Measurements from ENCODE around the gene TULP4. TPM values are rescaled to one million over a fixed set of nuclear protein-coding genes. Genes with fewer than 3 reads are reported as not detected.
"Not testable (repeated sequence)": the region's sequence is repeated elsewhere in the genome, so short reads cannot be mapped to it uniquely, and the experiment has no call there.

Gene TULP4
- total RNA-seq, 1 donor from 2014 or later, result 86.1 TPM

DNA sequence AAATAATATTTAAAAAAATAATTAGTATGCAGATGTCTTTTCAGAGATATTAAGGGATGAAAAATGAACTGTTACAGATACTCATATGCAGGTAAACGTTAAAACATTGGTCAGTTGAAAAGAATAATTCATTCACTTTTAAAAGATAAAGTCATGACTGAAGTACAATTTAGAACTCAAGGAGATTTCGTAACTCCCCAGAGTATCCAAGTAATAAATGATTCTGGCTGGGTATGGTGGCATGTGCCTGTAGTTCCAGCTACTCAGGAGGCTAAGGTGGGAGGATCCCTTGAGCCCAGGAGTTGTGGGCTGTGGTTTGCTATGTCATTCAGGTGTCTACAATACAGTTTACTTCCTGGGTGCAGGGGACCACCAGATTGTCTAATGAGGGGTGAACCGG, 125.3 kb downstream of the TULP4 start:
- ATAC-seq, result no peak
- intact Hi-C loops (cut with DNase I), result no loop called here
- DNase-seq (ENCODE audit: low spot score), result no peak

DNA sequence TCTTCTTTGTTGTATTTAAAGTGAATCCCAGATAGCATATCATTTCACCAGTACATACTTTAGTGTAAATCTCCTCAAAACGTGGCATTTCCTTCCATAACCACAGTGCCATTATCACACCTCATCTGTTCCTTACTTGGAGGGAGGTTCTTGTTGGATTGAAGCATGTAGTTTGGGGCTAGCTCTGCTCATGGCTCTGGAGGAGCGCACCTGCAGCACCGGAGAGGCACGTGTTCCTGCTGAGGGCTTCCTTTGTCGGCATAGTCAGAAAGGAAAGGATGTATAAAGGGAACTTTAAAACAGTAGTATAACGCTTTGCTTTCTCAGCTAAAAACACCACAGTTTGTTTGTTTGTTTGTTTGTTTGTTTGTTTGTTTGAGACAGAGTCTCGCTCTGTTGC, 126.0 kb downstream of the TULP4 start:
- ATAC-seq, result no peak
- no peak for DNase-seq (ENCODE audit: low spot score)
- intact Hi-C loops (cut with DNase I), result no loop called here

- DNase-seq (ENCODE audit: low spot score) (no peak), ATAC-seq (no peak)
- intact Hi-C loops (cut with DNase I), result no loop called here
Observed at GRCh38 chr6:158439255-158439654, 127.0 kb downstream of the TULP4 start.

- intact Hi-C loops (cut with DNase I), result no loop called here
- ATAC-seq (peak; percentile 91), DNase-seq (ENCODE audit: low spot score) (no peak)
Observed at GRCh38 chr6:158441716-158442215, 129.5 kb downstream of the TULP4 start.

DNA sequence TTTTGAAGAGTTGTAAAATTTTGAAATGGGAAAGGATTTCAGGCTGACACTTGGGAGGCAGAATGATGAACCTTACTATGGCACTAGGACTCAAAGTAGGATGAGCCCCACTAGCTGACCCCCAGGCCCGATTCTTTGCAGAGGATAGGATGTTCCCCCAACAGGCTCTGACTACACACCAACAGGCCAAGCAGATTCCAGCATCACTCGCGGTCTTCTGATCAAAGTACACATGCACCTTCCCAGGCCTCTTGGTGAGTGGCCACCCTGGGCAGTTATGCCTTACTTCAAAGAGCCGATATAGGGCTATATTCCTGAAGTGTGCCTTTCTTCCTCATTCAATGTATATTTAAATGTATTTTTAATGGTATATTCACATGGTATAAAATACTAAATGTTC, 130.0 kb downstream of the TULP4 start:
- intact Hi-C loops (cut with DNase I), result no loop called here
- ATAC-seq, result no peak
- no peak for DNase-seq (ENCODE audit: low spot score)

GRCh38 chr6:158445426-158446085, 133.3 kb downstream of the TULP4 start:
- intact Hi-C loops (cut with DNase I), result no loop called here
- DNase-seq (ENCODE audit: low spot score) (no peak), ATAC-seq (no peak)

DNA sequence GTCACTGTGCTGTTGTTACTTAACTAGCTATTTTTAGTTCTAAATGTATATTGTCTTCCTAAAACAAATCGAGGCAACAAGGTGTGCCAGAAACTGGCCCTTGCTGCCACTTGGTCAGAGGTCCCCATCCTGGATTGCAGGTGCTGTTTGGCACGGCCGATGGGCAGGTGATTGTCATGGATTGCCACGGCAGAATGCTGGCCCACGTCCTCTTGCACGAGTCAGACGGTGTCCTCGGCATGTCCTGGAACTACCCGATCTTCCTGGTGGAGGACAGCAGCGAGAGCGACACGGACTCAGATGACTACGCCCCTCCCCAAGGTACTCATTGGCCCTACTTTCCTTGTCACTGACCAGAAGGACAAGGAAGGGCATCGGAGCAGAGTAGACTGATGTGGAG, 136.6 kb downstream of the TULP4 start:
- intact Hi-C loops (cut with DNase I), result no loop called here
- ATAC-seq (no peak), DNase-seq (ENCODE audit: low spot score) (no peak)

DNA sequence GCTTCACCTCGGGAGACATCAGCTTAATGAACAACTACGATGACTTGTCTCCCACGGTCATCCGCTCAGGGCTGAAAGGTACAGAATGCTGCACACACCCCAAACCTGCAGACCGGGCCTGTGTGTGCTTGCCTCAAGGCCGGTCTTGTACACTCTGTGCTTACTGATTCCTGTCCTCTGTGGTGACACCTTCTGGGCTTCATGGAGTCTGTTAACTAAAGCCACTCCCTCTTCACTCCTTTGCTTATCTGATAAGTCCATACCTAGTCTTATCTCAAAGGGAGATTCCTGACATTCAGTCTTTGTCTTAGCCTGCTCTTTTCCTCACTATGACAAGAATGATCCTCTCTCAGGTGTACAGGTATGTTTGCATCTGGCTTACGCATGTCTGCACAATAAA, 139.9 kb downstream of the TULP4 start:
- intact Hi-C loops (cut with DNase I), result no loop called here
- ATAC-seq (no peak), DNase-seq (ENCODE audit: low spot score) (no peak)

DNA sequence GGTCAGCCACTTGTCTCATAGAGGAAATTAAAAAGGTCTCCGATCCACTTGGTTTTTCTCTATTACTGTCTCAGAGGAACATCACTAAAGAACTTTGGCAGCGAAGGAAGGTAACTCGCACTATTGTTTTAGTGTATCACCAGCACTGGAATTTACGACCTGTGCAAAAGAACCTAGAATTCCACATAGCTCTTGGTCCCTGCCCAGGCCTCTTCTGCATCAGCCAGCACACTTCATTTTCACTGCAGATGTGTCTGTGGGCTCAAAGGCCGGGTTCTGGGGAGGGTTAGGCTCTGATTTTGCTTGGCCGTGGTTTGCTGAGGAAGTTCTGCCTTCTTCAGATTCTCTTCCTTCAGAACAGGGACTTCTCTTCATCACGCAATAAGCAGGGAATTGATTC, 144.9 kb downstream of the TULP4 start:
- intact Hi-C loops (cut with DNase I), result no loop called here
- ATAC-seq, result no peak

GRCh38 chr6:158457616-158458278, 145.5 kb downstream of the TULP4 start:
- intact Hi-C loops (cut with DNase I), result no loop called here
- ATAC-seq, result no peak
- DNase-seq (ENCODE audit: low spot score), result no peak

More for the DNA sequence above, 144.9 kb downstream of the TULP4 start:
- no peak for DNase-seq (ENCODE audit: low spot score)

DNA sequence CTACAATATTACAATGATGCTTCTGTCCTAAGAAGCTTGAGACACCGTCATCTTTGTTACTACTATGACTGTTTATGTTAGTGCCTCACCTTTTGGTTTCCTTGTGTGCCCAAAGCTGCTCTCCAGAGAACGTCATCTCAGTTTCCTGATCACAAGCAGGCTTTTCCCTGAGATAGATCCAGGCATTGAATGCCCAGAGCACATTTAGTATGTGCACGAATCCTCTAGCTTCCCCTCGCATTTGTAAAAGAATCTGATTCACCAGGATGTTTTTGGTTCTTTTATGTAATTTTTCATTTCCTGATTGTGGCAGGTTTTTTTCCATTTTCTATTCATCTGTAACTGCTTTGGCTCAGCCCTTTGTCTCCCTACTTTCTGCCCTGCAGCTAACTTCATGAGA, 147.5 kb downstream of the TULP4 start:
- DNase-seq (ENCODE audit: low spot score) (no peak), ATAC-seq (no peak)
- intact Hi-C loops (cut with DNase I), result no loop called here

DNA sequence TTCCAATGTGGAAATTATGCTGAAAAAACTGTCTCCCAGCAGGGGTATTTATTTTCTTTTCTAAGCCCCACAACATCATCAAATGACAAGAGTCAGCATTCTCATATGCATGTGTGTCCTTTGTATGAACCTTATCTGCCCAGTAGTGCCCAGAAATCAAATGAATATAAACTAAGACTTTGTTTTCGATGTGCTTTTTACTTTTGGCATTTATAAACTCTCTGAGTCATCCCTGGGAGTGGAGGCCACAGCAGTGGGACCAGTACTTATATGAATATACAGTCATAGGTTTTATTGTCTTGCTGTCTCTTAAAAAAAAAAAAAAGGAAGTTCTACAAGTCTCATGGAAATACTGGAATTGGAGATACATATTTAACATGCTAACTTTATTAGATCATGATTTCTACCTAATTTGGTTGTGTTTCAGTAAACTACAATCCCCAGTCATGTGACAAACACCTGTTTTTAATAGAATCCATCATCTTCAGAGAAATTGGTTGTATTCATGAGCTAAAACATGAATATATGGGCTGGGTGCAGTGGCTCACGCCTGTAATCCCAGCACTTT, 148.4 kb downstream of the TULP4 start:
- no peak for ATAC-seq
- DNase-seq (ENCODE audit: low spot score), result no peak
- intact Hi-C loops (cut with DNase I), result no loop called here

DNA sequence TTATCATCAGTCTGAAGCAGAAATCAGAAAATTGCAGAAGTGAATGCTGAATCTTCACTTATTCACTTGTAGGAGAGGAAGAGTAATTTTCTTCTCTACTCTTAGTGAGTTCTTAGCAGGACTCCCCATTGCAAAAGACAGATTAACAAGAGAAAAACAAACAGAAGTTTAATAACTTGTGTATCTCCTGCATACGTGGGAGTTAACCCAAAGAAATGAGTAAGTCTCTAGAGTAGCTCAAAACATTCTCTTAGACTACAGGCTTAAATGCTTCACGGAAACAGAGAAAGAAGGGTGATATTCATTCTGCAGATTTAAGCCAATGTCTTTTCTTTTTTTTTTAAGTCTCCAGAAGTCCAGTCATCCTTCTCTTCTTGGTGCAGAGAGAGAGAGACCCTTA, 149.7 kb downstream of the TULP4 start:
- intact Hi-C loops (cut with DNase I), result no loop called here
- ATAC-seq, result no peak

DNA sequence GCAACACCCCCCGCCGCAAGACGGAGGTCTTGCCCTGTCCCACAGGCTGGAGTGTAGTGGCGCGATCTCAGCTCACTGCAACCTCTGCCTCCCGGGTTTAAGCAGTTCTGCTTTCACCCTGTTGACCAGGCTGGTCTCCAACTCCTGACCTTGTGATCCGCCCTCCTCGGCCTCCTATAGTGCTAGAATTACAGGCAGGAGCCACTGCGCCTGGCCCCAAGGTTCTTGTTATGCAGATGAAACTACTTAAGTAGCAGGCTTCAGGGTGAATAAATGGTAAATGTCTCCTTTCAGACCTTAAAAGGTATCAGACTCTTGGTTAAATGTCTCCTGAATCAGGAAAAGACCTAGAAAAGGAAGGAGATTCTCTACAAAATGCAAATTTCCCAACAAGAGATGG, 152.2 kb downstream of the TULP4 start:
- no peak for DNase-seq (ENCODE audit: low spot score)
- intact Hi-C loops (cut with DNase I), result no loop called here
- no peak for ATAC-seq

More for the DNA sequence above, 149.7 kb downstream of the TULP4 start:
- DNase-seq (ENCODE audit: low spot score), result no peak

DNA sequence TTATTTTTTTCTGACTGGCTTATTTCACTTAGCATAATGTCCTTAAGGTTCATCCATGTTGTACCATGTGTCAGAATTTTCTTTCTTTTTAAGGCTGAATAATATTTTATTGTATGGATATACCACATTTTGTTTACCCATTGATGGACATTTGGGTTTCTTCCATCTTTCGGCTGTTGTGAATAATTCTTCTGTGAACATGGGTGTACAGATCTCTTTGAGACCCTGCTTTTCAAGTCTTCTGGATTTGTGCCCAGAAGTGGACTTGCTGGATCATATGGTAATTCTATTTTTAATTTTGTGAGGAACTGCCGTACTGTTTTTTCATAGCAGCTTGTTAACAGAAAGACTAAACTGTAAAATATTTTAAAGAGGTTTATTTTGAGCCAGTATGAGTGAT, 153.0 kb downstream of the TULP4 start:
- ATAC-seq, result no peak
- no peak for DNase-seq (ENCODE audit: low spot score)
- intact Hi-C loops (cut with DNase I), result no loop called here

GRCh38 chr6:158465747-158466146, 153.5 kb downstream of the TULP4 start:
- DNase-seq (ENCODE audit: low spot score) (no peak), ATAC-seq (no peak)
- intact Hi-C loops (cut with DNase I), result no loop called here

GRCh38 chr6:158467923-158468322, 155.7 kb downstream of the TULP4 start:
- no peak for DNase-seq (ENCODE audit: low spot score)
- no peak for ATAC-seq
- intact Hi-C loops (cut with DNase I), result no loop called here

GRCh38 chr6:158468666-158469065, 156.4 kb downstream of the TULP4 start:
- intact Hi-C loops (cut with DNase I), result no loop called here
- DNase-seq (ENCODE audit: low spot score) (no peak), ATAC-seq (no peak)

- intact Hi-C loops (cut with DNase I); ATAC-seq; DNase-seq (ENCODE audit: low spot score): not testable (repeated sequence)
Observed at GRCh38 chr6:158470023-158470422, 157.8 kb downstream of the TULP4 start.

GRCh38 chr6:158471339-158471738, 159.1 kb downstream of the TULP4 start:
- DNase-seq (ENCODE audit: low spot score) (no peak), ATAC-seq (no peak)
- intact Hi-C loops (cut with DNase I), result no loop called here
